HepG2 (cell line): ENCODE measurements around the gene UNC13D. TPM values are rescaled to one million over a fixed set of nuclear protein-coding genes. Genes with fewer than 3 reads are reported as not detected.

Experiments
- AFF4 ChIP-seq: sonication (generic); formaldehyde crosslinking; IDR thresholded peaks from 2 replicates; pipeline ENCODE4 v1.4.0; 2020; ENCODE audit warnings: missing genetic modification reagents
- CERS6 ChIP-seq: sonication (generic); formaldehyde crosslinking; IDR thresholded peaks from 2 replicates; pipeline ENCODE4 v1.5.0; 2020; ENCODE audit warnings: missing genetic modification reagents
- CHCHD3 ChIP-seq: sonication (generic); formaldehyde crosslinking; IDR thresholded peaks from 2 replicates; pipeline ENCODE4 v1.8.0; 2022; ENCODE audit warnings: mild to moderate bottlenecking, missing genetic modification reagents, moderate library complexity
- CREBL2 ChIP-seq: sonication (generic); formaldehyde crosslinking; IDR thresholded peaks from 2 replicates; pipeline ENCODE4 v1.8.1; 2023; ENCODE audit warnings: missing genetic modification reagents, mild to moderate bottlenecking, borderline replicate concordance
- E2F1 ChIP-seq: sonication (generic); formaldehyde crosslinking; IDR thresholded peaks from 2 replicates; pipeline ENCODE4 v1.5.0; 2020; ENCODE audit warnings: missing genetic modification reagents
- GABPA ChIP-seq, 2 experiments: IDR thresholded peaks; 2 replicates each; pipeline ENCODE4 v1.6.1; 2011 to 2016; ENCODE audit warnings: low read depth in 2 of 2, low read length in 1 of 2, missing biosample characterization in 1 of 2, missing genetic modification characterization in 1 of 2
- HDAC2 ChIP-seq: sonication (generic); formaldehyde crosslinking; IDR thresholded peaks from 2 replicates; pipeline ENCODE4 v1.4.0; 2020; ENCODE audit warnings: missing genetic modification reagents
- MEIS2 ChIP-seq: sonication (generic); formaldehyde crosslinking; IDR thresholded peaks from 2 replicates; pipeline ENCODE4 v1.9.0; 2021; ENCODE audit warnings: mild to moderate bottlenecking, missing genetic modification reagents
- NR2C2 ChIP-seq: sonication (generic); formaldehyde crosslinking; IDR thresholded peaks from 2 replicates; pipeline ENCODE4 v1.4.0; 2020; ENCODE audit warnings: missing genetic modification reagents, mild to moderate bottlenecking, moderate library complexity, borderline replicate concordance
- NR2F1 ChIP-seq, 2 experiments: fragments of 450-650 bp in 1 of 2; formaldehyde crosslinking in 1 of 2; IDR thresholded peaks; 2 replicates each; pipeline versions ENCODE4 v1.5.0 to v1.6.1; 2016 to 2020; ENCODE audit warnings: mild to moderate bottlenecking in 1 of 2, missing compliant biosample characterization in 1 of 2, missing genetic modification reagents in 1 of 2, moderate library complexity in 1 of 2
- ZBTB26 ChIP-seq: IDR thresholded peaks from 2 replicates; pipeline ENCODE4 v1.6.1; 2016; ENCODE audit warnings: missing compliant biosample characterization, missing genetic modification reagents, borderline replicate concordance
- ZNF232 ChIP-seq: sonication (generic); formaldehyde crosslinking; IDR thresholded peaks from 2 replicates; pipeline ENCODE4 v1.4.0; 2020; ENCODE audit warnings: missing genetic modification reagents, borderline replicate concordance
- ZNF3 ChIP-seq: IDR thresholded peaks from 2 replicates; pipeline ENCODE4 v1.7.0; 2017; ENCODE audit warnings: inconsistent platforms
- ZNF501 ChIP-seq: sonication (generic); formaldehyde crosslinking; IDR thresholded peaks from 2 replicates; pipeline ENCODE4 v1.5.1; 2020; ENCODE audit warnings: mild to moderate bottlenecking, moderate library complexity, missing genetic modification reagents
- ZNF572 ChIP-seq: sonication (generic); formaldehyde crosslinking; IDR thresholded peaks from 2 replicates; pipeline ENCODE4 v1.5.1; 2020; ENCODE audit warnings: mild to moderate bottlenecking, missing genetic modification reagents
- ZNF615 ChIP-seq: sonication (generic); formaldehyde crosslinking; IDR thresholded peaks from 2 replicates; pipeline ENCODE4 v1.5.0; 2020; ENCODE audit warnings: mild to moderate bottlenecking, missing genetic modification reagents, borderline replicate concordance
- ZNF691 ChIP-seq: sonication (generic); formaldehyde crosslinking; IDR thresholded peaks from 2 replicates; pipeline ENCODE4 v1.4.0; 2020; ENCODE audit warnings: missing genetic modification reagents, low read depth, mild to moderate bottlenecking, borderline replicate concordance
- ZNF7 ChIP-seq: IDR thresholded peaks from 2 replicates; pipeline ENCODE4 v1.6.1; 2016; ENCODE audit warnings: missing biosample characterization, missing genetic modification reagents
- ZNF75D ChIP-seq: sonication (generic); formaldehyde crosslinking; IDR thresholded peaks from 2 replicates; pipeline ENCODE4 v1.8.1; 2023; ENCODE audit warnings: missing genetic modification reagents, mild to moderate bottlenecking, borderline replicate concordance
- ZNF772 ChIP-seq: sonication (generic); formaldehyde crosslinking; IDR thresholded peaks from 2 replicates; pipeline ENCODE4 v1.5.0; 2020; ENCODE audit warnings: mild to moderate bottlenecking, missing genetic modification reagents
- polyA plus RNA-seq, 8 experiments: library from polyadenylated mRNA; depleted of rRNA in 3 of 8; stranded (reverse) in 7 of 8; unstranded in 1 of 8; fragments of >200 nt; fragmentation: Illumina TruSeq in 4 of 8; extraction: Trizol in 4 of 8; gene quantifications; 2 replicates each; pipeline versions ENCODE4 v1.2.1 to v1.2.3, GENCODE V29; 2011 to 2016; ENCODE audit warnings: low read depth in 4 of 8, missing spikeins in 1 of 8, mixed read lengths in 1 of 8; ENCODE audit not compliant: insufficient read depth in 1 of 8
- total RNA-seq, 5 experiments: library from RNA; depleted of rRNA; stranded (reverse); fragments of >200 nt; fragmentation: Illumina TruSeq; extraction: Trizol; gene quantifications; 2 replicates each; pipeline ENCODE4 v1.2.3, GENCODE V29; 2016; ENCODE audit warnings: low read depth in 1 of 5

UNC13D gene
- total and polyA plus RNA-seq, 2 of the 13 experiments (the other 11 are each of a cell fraction or from before 2014, with no cell fraction given) = 29.7 to 42.7 TPM

- no peak for TF ChIP-seq AFF4 (CRISPR knock-in tag)
- TF ChIP-seq ZNF772 (CRISPR knock-in tag) = peak; percentile 63
- TF ChIP-seq NR2F1 (CRISPR knock-in tag; IDR thresholded peaks at IDR 0.05) = no peak
- no peak for TF ChIP-seq CERS6 (CRISPR knock-in tag)
- peak; percentile 47; the same call in 1 of the 2 replicates for TF ChIP-seq MEIS2
- no peak for TF ChIP-seq ZNF3
- TF ChIP-seq E2F1 (CRISPR knock-in tag) = peak; percentile 82
- peak; percentile 66; the same call in 1 of the 2 replicates for TF ChIP-seq ZNF615
- TF ChIP-seq ZNF232 (CRISPR knock-in tag) = peak; percentile 84; the same call in 1 of the 2 replicates
- TF ChIP-seq ZNF572 (CRISPR knock-in tag) = peak; percentile 98
- peak; percentile 48; the same call in 1 of the 2 replicates for TF ChIP-seq ZNF691
- no peak; the same call in 1 of the 2 replicates for TF ChIP-seq CHCHD3 (CRISPR knock-in tag)
- TF ChIP-seq ZBTB26 (CRISPR knock-in tag) = peak; percentile 56; the same call in 1 of the 2 replicates
- TF ChIP-seq ZNF7 = no peak
- no peak for TF ChIP-seq ZNF75D
- peak; percentile 100 for TF ChIP-seq ZNF501 (CRISPR knock-in tag)
- TF ChIP-seq GABPA (IDR thresholded peaks at IDR 0.05; ENCODE audit: low read depth, low read length) = peak; percentile 53
- TF ChIP-seq GABPA (CRISPR knock-in tag; IDR thresholded peaks at IDR 0.05; ENCODE audit: low read depth) = peak; percentile 91
- TF ChIP-seq CREBL2 (CRISPR knock-in tag) = no peak; the same call in 1 of the 2 replicates
- TF ChIP-seq NR2C2 (CRISPR knock-in tag) = peak; percentile 87
- TF ChIP-seq HDAC2 (CRISPR knock-in tag) = peak; percentile 79
Observed at GRCh38 chr17:75855310-75856061, 11.3 kb upstream of the UNC13D start, which contains the start of gene WBP2 (continued).
